Stimulated activated CD8-positive, alpha-beta memory T cell treated with anti-CD3 and anti-CD28 coated beads, Interleukin-12 subunit alpha, Interleukin-12 subunit beta, amount 100 ng/mL, for 24 hours (primary cell): Measurements from ENCODE around the gene TACSTD2.
"Not testable (repeated sequence)": the region's sequence is repeated elsewhere in the genome, so short reads cannot be mapped to it uniquely, and the experiment has no call there.

Experiments
- DNase-seq: peaks from one replicate; pipeline ENCODE4 v3.0.0-alpha.2; 2020; ENCODE audit errors: extremely low read depth

TACSTD2 gene

GRCh38 chr1:58587667-58588066 lies 10.6 kb upstream of the TACSTD2 start:
- no peak for DNase-seq

DNA sequence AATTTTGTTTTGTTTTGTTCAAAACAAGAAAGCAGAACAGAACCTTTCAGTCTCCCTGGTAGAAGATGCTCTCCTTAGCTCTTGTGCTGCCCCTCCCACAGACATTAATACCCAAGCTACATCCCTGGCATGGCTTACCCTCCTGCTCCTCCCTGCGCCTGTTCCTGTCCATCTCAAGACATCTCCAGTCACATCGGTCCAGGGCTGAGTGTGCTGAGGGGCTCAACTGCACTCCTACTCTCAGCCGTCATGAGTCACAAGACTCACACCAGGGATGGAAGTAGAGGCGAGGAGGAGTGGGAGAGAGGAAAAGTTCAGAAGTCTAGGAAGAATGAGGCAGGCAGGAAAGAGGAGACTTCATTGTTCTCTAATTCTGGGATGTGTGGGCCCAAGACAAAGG lies 9.2 kb upstream of the TACSTD2 start:
- DNase-seq, result no peak

- no peak for DNase-seq
These were observed 8.6 kb upstream of the TACSTD2 start for GRCh38 chr1:58585581-58586151.

- DNase-seq, result no peak
These were observed 8.1 kb upstream of the TACSTD2 start for GRCh38 chr1:58585166-58585565.

- DNase-seq, result no peak
These were observed 7.2 kb upstream of the TACSTD2 start for GRCh38 chr1:58584082-58584895.

DNA sequence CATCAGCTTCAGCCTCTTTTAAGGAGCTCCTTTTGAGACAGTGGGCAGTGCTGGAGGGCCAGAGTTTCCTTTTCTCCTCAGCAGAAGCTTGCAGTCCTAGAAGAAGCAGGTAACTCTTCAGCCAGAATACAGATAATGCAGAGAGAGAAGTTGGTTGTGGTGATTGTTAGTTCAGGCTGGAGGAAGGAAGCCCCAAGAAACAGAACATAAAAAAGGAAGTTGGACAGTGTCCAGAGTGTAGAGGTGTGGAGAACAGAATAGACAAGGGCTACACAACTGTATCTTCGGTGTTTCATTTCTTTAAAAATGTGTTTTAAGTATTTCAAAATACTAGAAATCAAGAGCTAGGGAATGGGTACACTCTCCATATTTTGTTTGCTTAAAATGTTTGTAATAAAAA lies 6.4 kb upstream of the TACSTD2 start:
- DNase-seq, result no peak

DNA sequence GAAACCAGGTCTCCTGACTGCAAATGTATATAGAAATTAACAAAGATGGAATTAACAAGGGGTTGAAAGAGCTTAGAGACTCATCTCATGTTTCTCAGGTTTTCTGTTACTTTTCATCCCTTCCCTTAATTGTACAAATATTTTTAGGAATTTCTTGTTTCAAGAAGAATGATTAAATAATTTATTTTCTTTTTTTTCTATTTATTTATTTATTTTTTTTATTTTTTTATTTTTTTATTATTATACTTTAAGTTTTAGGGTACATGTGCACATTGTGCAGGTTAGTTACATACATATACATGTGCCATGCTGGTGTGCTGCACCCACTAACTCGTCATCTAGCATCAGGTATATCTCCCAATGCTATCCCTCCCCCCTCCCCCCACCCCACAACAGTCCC lies 5.1 kb upstream of the TACSTD2 start:
- not testable (repeated sequence) for DNase-seq

- no peak for DNase-seq
These were observed 4.6 kb upstream of the TACSTD2 start for GRCh38 chr1:58581641-58582040.

DNA sequence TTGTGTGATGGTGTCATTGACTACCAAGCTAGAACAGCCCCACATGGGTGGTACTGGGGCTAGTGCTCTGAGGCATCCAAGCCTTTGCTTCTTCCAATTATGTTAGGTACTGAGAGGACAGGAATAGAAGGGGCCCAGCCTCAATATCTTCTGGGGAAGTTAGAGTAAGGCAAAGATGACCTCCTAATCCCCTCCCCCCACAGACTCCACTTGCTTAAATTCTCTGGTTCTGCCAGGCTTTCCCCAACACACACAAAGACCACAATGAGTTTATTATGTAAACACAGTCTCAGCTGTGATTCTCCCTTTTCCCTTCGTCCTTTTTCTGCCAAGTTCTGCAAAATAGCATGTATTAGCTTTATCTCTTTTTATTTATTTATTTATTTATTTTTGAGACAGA lies 3.1 kb upstream of the TACSTD2 start:
- no peak for DNase-seq

DNA sequence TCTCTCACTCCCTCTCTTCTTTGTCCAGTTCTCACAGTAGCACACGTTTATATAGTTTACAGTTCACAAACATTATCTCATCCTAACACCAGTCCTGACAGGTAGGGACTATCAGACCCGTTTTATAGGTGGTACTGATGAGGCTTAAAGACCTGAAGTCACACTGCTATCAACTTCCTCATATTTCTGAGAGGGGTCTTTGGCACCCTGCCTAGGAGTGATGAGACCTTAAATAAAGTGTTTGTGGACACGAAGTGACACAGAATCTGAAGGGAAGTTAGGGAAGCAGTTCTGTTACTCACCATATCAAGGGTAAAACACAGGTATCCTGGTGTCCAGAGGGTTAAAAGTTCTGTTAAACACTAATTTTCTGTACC lies 590 bp upstream of the TACSTD2 start:
- no peak for DNase-seq

GRCh38 chr1:58576325-58576726 lies 726 bp downstream of the TACSTD2 start:
- DNase-seq, result no peak

DNA sequence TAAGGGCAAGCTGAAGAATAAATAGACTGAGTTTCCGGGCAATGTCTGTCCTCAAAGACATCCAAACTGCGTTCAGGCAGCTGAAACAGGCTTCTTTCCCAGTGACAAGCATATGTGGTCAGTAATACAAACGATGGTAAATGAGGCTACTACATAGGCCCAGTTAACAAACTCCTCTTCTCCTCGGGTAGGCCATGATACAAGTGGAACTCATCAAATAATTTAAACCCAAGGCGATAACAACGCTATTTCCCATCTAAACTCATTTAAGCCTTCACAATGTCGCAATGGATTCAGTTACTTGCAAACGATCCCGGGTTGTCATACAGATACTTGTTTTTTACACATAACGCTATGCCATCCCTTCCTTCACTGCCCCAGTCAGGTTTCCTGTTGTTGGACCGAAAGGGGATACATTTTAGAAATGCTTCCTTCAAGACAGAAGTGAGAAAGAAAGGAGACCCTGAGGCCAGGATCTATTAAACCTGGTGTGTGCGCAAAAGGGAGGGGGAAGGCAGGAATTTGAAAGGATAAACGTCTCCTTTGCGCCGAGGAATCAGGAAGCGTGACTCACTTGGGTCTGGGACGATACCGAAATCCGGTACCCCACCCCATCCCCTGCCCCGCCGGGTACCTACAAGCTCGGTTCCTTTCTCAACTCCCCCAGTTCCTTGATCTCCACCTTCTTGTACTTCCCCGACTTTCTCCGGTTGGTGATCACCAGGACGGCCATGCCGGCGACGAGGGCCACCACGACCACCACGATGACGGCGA lies 1.3 kb downstream of the TACSTD2 start:
- no peak for DNase-seq

- no peak for DNase-seq
These were observed 2.2 kb downstream of the TACSTD2 start for GRCh38 chr1:58574816-58575215.

- DNase-seq, result no peak
These were observed 3.1 kb downstream of the TACSTD2 start for GRCh38 chr1:58573705-58574591.

DNA sequence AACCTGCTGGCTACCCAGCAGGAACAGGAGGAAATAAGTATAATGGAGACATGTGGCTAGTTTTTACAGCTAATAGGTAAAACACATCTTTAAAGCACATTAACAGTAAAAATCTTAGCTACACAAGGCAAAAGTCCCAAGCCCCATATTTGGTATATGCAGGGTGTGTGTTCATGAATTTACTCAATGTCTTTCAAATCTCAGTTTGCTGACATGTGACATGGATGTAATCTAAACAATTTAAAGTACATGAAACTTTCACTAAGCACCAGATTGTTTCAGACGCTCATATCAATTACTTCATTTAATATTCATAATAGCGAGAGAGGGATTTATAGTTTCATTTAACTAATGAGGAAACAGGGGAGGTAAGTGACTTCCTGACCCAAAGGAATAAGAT lies 3.9 kb downstream of the TACSTD2 start:
- DNase-seq, result no peak

DNA sequence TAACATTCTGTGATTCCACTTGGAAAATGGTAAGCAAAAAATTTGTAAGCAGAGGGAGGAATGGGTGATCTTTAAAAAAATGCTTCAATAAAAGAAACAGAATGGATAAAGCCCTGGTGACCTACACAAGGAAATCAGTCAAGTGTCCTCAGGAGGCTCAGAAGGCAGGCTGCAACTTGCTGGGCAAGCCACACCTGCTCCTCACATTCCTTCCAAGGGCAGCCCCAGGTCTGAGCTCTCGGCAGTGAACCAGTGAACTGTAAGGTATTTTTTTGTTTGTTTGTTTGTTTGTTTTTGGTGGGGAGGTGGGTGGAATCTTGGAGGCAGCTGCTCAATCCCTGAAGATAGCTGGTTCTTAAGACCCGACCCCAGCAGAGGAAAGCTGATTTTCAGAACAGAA lies 4.4 kb downstream of the TACSTD2 start:
- DNase-seq, result no peak

- no peak for DNase-seq
These were observed 5.4 kb downstream of the TACSTD2 start for GRCh38 chr1:58571616-58572015.

DNA sequence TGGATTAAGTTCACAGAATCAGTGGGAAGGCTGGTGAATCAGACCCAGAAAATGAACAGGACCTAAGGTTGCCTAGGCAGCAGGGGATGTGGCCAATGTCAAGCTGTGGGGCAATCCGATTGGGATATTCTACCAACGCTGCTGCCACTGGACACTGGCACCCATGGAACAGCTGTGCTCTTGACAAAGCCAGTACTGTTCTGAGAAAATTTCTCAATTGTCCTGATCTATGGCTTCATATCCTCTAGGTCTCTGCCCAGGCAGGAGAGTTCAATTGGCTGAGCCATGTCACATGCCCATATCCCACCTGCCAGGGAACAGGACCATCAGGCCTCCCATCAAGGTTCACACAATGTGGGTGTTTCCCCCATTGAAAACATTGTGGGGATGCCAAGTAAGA lies 6.2 kb downstream of the TACSTD2 start:
- DNase-seq, result no peak

DNA sequence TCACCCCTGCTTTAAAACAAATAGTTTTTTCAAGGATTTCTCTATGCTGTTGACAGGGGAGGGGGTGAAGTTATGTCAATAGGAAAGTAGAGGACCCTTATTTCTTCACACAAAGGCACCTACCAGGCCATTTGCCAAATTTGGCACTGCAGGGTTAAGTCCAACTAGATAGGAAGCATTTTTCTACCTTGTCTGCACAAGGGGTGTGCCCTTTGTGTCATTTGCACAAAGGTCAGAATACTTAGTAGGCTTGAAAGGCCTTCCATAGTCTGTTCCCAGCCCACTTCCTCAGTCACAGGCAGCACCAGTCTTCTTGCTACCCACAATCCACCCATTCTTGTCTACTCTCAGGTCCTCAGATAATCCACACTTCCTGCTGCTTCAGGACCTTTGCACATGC lies 7.0 kb downstream of the TACSTD2 start:
- DNase-seq, result no peak

DNA sequence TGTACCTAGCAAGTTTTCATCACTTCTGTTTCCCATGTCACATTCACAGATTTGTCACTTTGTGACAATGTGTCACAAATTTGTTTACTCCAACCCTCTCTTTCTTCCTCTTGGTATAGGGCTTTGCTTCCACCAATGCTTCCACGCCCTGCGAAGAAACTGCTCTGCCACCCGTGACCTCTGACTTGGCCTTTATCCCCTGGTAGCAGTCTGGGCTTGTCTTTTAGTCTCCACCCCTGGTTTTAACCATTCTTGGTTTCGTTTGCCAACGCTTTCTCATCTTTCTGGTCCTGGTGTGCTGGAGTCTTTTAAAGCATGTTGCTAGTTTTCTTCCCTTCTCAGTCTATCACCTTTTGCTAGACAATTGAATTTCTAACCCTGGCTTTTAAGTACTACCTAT lies 8.1 kb downstream of the TACSTD2 start:
- DNase-seq, result no peak

GRCh38 chr1:58568271-58568860 lies 8.7 kb downstream of the TACSTD2 start:
- DNase-seq, result no peak

GRCh38 chr1:58566339-58566738 lies 10.7 kb downstream of the TACSTD2 start:
- DNase-seq, result no peak
